IMR-90 (cell line): ENCODE results near the gene PPIC.
"Not testable (repeated sequence)": the region's sequence is repeated elsewhere in the genome, so short reads cannot be mapped to it uniquely, and the experiment has no call there.

Experiments
- BHLHE40 ChIP-seq: fragments of 150-350 bp; IDR thresholded peaks from 2 replicates; pipeline ENCODE4 v1.6.1; 2016; ENCODE audit warnings: mild to moderate bottlenecking, low read depth, low read length
- CEBPB ChIP-seq: IDR thresholded peaks from 2 replicates; pipeline ENCODE4 v1.6.1; 2012; ENCODE audit warnings: low read depth, low read length, improper control_type of control experiment
- MAFK ChIP-seq: IDR thresholded peaks from 2 replicates; pipeline ENCODE4 v1.6.1; 2012; ENCODE audit warnings: low read depth, low read length, improper control_type of control experiment
- POLR2A ChIP-seq: IDR thresholded peaks from 2 replicates; pipeline ENCODE4 v1.6.1; 2012; ENCODE audit warnings: mild to moderate bottlenecking, low read depth, low read length
- RFX5 ChIP-seq: IDR thresholded peaks from 2 replicates; pipeline ENCODE4 v1.8.0; 2012; ENCODE audit warnings: low read depth, mild to moderate bottlenecking, low read length, moderate library complexity
- TF ChIP-seq, protein P1 (sequence below): conservative IDR thresholded peaks from 2 replicates; pipeline ENCODE4 v1.5.1; 2012; ENCODE audit warnings: mild to moderate bottlenecking, low read depth, low read length, improper control_type of control experiment
- TF ChIP-seq, protein P2 (sequence below): fragments of 150-350 bp; IDR thresholded peaks from 2 replicates; pipeline ENCODE4 v1.6.1; 2017; ENCODE audit warnings: mild to moderate bottlenecking, antibody characterized with exemption, low read length, low read depth

DNA sequence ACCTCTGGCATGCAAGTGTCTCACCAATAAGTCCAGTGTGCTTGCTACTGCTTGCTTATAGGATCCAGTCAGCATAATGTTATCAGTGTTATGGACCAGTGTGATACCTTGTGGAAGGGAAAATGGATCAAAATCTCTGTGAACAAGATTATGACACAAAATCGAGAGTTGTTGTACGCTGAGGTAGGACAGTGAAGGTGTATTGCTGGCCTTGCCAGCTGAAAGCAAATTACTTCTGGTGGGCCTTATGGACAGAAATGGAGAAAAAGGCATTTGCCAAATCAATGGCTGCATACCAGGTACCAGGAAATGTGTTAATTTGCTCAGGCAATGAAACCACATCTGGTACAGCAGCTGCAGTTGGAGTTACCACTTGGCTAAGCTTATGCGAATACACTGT lies 62.3 kb downstream of the PPIC start:
- TF ChIP-seq POLR2A, RFX5, MAFK, BHLHE40, CEBPB: not testable (repeated sequence)
- TF ChIP-seq, protein P1, sequence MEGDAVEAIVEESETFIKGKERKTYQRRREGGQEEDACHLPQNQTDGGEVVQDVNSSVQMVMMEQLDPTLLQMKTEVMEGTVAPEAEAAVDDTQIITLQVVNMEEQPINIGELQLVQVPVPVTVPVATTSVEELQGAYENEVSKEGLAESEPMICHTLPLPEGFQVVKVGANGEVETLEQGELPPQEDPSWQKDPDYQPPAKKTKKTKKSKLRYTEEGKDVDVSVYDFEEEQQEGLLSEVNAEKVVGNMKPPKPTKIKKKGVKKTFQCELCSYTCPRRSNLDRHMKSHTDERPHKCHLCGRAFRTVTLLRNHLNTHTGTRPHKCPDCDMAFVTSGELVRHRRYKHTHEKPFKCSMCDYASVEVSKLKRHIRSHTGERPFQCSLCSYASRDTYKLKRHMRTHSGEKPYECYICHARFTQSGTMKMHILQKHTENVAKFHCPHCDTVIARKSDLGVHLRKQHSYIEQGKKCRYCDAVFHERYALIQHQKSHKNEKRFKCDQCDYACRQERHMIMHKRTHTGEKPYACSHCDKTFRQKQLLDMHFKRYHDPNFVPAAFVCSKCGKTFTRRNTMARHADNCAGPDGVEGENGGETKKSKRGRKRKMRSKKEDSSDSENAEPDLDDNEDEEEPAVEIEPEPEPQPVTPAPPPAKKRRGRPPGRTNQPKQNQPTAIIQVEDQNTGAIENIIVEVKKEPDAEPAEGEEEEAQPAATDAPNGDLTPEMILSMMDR = not testable (repeated sequence)
- TF ChIP-seq, protein P2, sequence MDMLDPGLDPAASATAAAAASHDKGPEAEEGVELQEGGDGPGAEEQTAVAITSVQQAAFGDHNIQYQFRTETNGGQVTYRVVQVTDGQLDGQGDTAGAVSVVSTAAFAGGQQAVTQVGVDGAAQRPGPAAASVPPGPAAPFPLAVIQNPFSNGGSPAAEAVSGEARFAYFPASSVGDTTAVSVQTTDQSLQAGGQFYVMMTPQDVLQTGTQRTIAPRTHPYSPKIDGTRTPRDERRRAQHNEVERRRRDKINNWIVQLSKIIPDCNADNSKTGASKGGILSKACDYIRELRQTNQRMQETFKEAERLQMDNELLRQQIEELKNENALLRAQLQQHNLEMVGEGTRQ = not testable (repeated sequence)
